ENCODE measurements around the gene POP7. TPM values are rescaled to one million over a fixed set of nuclear protein-coding genes. Genes with fewer than 3 reads are reported as not detected.
"Not testable (repeated sequence)": the region's sequence is repeated elsewhere in the genome, so short reads cannot be mapped to it uniquely, and the experiment has no call there.

POP7 gene
- 10 to 100 TPM; 19.6 to 21.0 TPM for total RNA-seq

GRCh38 chr7:100705753-100706671 is at the start of gene POP7:
Gene POP7, plus strand, starts transcription at chr7:100706121. Its CDS starts 710 bp downstream, at chr7:100706831.
- peak within 1 kb of the TSS; percentile 85 to 93 for H3K27ac ChIP-seq
- no peak for TF ChIP-seq CTCF (IDR thresholded peaks at IDR 0.05)
- H3K9me3 ChIP-seq = no peaks in the 10 kb centered on the region
- no peaks in the 10 kb centered on the region for H3K27me3 ChIP-seq (replicated peaks; ENCODE audit: insufficient read depth)
- peak within 1 kb of the TSS; percentile 97 for H3K4me3 ChIP-seq
- ATAC-seq (ENCODE audit: insufficient number of reproducible peaks, low FRiP score, low read depth) (peak; percentile 98), DNase-seq (ENCODE audit: low spot score) (peak; percentile 93)
- H3K36me3 ChIP-seq = peaks cover 4% of the 10 kb centered on the region
- peaks cover 13 to 21% of the 10 kb centered on the region in 2 donors for H3K4me1 ChIP-seq (ENCODE audit: control insufficient read depth in 1 of 2, low read depth in 2 of 2)

- not testable (repeated sequence) for DNase-seq (ENCODE audit: low spot score); H3K9me3 ChIP-seq; H3K36me3 ChIP-seq; ATAC-seq (ENCODE audit: insufficient number of reproducible peaks, low FRiP score, low read depth); H3K4me1 ChIP-seq (ENCODE audit: control insufficient read depth in 1 of 2, low read depth in 2 of 2); H3K4me3 ChIP-seq; H3K27me3 ChIP-seq (replicated peaks; ENCODE audit: insufficient read depth); H3K27ac ChIP-seq
Observed at GRCh38 chr7:100662194-100662776, 43.6 kb upstream of the POP7 start.

DNA sequence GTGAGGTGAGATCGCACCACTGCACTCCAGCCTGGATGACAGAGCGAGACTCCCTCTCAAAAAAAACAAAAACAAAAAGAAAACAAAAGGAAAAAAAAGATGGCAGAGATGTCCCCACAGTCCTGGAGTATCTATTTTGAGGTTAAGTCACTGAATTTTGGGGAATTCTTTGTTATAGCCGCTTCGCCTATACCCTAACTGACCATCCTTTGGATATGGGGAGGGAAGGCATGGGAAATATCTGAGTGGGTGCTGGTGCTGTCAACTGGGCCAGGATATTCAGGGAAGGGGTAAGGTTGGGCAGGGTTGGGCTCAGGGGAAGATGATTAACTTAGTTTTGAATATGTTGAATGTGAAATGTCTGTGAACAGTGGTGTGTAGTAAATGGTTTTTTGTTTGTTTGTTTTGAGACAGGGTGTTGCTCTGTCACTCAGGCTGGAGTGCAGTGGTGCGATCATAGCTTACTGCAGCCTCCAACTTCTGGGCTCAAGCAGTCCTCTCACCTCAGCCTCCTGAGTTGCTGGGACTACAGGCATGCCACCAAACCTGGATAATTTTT is 40.7 kb upstream of the POP7 start:
- ATAC-seq (ENCODE audit: insufficient number of reproducible peaks, low FRiP score, low read depth) = no peak
- Histone ChIP-seq H3K36me3 (no peaks in the 10 kb centered on the region), H3K27me3 (replicated peaks; ENCODE audit: insufficient read depth) (no peaks in the 10 kb centered on the region), H3K4me3 (no peak overlapping the region), H3K27ac (no peak overlapping the region), H3K4me1 (ENCODE audit: control insufficient read depth in 1 of 2, low read depth in 2 of 2) (peaks cover 0 to 13% of the 10 kb centered on the region in 2 donors), H3K9me3 (no peaks in the 10 kb centered on the region)
- TF ChIP-seq CTCF (IDR thresholded peaks at IDR 0.05) = no peak
- DNase-seq (ENCODE audit: low spot score) = no peak

- Histone ChIP-seq H3K4me3 (peak overlapping the region; percentile 1), H3K4me1 (ENCODE audit: control insufficient read depth in 1 of 2, low read depth in 2 of 2) (peaks cover 0 to 13% of the 10 kb centered on the region in 2 donors), H3K27ac (peak overlapping the region; percentile 24 to 39), H3K27me3 (replicated peaks; ENCODE audit: insufficient read depth) (no peaks in the 10 kb centered on the region), H3K36me3 (no peaks in the 10 kb centered on the region), H3K9me3 (no peaks in the 10 kb centered on the region)
- ATAC-seq (ENCODE audit: insufficient number of reproducible peaks, low FRiP score, low read depth) (peak; percentile 23), DNase-seq (ENCODE audit: low spot score) (no peak)
- TF ChIP-seq CTCF (IDR thresholded peaks at IDR 0.05) = no peak
Observed at GRCh38 chr7:100667331-100668068, 38.4 kb upstream of the POP7 start.

DNA sequence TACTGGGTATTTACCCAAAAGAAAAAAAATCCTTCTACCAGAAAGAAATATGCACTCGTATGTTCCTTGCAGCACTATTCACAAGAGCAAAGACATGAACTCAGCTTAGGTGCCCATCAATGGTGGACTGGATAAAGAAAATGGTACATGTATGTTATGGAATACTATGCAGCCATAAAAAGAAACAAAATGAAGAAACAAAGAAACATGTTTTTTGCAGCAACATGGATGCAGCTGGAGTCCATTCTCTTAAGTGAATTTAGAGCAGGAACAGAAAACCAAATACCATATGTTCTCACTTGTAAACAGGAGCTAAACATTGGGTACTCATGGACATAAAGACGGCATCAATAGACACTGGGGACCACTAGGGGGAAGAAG is 37.9 kb upstream of the POP7 start:
- no peak for TF ChIP-seq CTCF (IDR thresholded peaks at IDR 0.05)
- peaks cover 3 to 13% of the 10 kb centered on the region in 2 donors for H3K4me1 ChIP-seq (ENCODE audit: control insufficient read depth in 1 of 2, low read depth in 2 of 2)
- H3K27me3 ChIP-seq (replicated peaks; ENCODE audit: insufficient read depth) = no peaks in the 10 kb centered on the region
- no peak for DNase-seq (ENCODE audit: low spot score)
- H3K9me3 ChIP-seq = no peaks in the 10 kb centered on the region
- peak; percentile 20 for ATAC-seq (ENCODE audit: insufficient number of reproducible peaks, low FRiP score, low read depth)
- H3K36me3 ChIP-seq = no peaks in the 10 kb centered on the region
- H3K27ac ChIP-seq = peak overlapping the region; percentile 24 to 39
- no peak overlapping the region for H3K4me3 ChIP-seq

GRCh38 chr7:100669106-100669505 is 36.8 kb upstream of the POP7 start:
- not testable (repeated sequence) for H3K4me3 ChIP-seq; H3K9me3 ChIP-seq; DNase-seq (ENCODE audit: low spot score); H3K27ac ChIP-seq; H3K36me3 ChIP-seq; ATAC-seq (ENCODE audit: insufficient number of reproducible peaks, low FRiP score, low read depth); H3K27me3 ChIP-seq (replicated peaks; ENCODE audit: insufficient read depth)
- H3K4me1 ChIP-seq (ENCODE audit: control insufficient read depth in 1 of 2, low read depth in 2 of 2) = peaks cover 3 to 13% of the 10 kb centered on the region in 2 donors
